WTC11 (cell line): Measurements from ENCODE around the gene XRCC4. TPM values are rescaled to one million over a fixed set of nuclear protein-coding genes. Genes with fewer than 3 reads are reported as not detected.

ENCODE experiments used
- ATAC-seq: fragments of 200-7000 bp; cut with Tn5 transposase; 2 replicates; pipeline ENCODE4 v1.10.0; 2021; ENCODE audit warnings: mild to moderate bottlenecking, moderate library complexity
- CTCF ChIA-PET: fragments of 300-600 bp; sonication (Branson Sonifier 250); formaldehyde crosslinking; loops from one replicate; lab custom pipeline; 2021; ENCODE audit warnings: antibody characterized with exemption; lab: Charles Lee
- POLR2A ChIA-PET: fragments of 350-600 bp; sonication (Branson Sonifier 250); formaldehyde crosslinking; loops from one replicate; lab custom pipeline; 2021; ENCODE audit warnings: antibody characterized with exemption; lab: Charles Lee
- DNase-seq: peaks from one replicate; pipeline ENCODE4 v3.0.0; 2021; ENCODE audit warnings: low spot score
- H3K27ac Mint-ChIP-seq: 2 replicates; pipeline ENCODE4 v1.8.0; 2021; ENCODE audit warnings: mixed read lengths
- H3K27me3 Mint-ChIP-seq: 2 replicates; pipeline ENCODE4 v1.8.0; 2021; ENCODE audit warnings: low read depth, mild to moderate bottlenecking, moderate library complexity, mixed read lengths
- H3K36me3 Mint-ChIP-seq: 2 replicates; pipeline ENCODE4 v1.8.0; 2021; ENCODE audit warnings: mixed read lengths
- H3K4me1 Mint-ChIP-seq: 2 replicates; pipeline ENCODE4 v1.8.0; 2022; ENCODE audit warnings: mixed read lengths
- H3K4me3 Mint-ChIP-seq: 2 replicates; pipeline ENCODE4 v1.8.0; 2021; ENCODE audit warnings: mild to moderate bottlenecking, moderate library complexity, mixed read lengths
- H3K9me3 Mint-ChIP-seq: 2 replicates; pipeline ENCODE4 v1.8.0; 2021; ENCODE audit warnings: mixed read lengths
- ATF2 ChIP-seq: sonication (generic); formaldehyde crosslinking; IDR thresholded peaks from 2 replicates; pipeline ENCODE4 v1.8.1; 2022; ENCODE audit warnings: low read depth, missing genetic modification reagents, borderline replicate concordance
- ATF6 ChIP-seq: sonication (generic); formaldehyde crosslinking; IDR thresholded peaks from 2 replicates; pipeline ENCODE4 v1.8.1; 2023; ENCODE audit warnings: mild to moderate bottlenecking, missing genetic modification reagents
- E2F1 ChIP-seq: sonication (generic); formaldehyde crosslinking; IDR thresholded peaks from 2 replicates; pipeline ENCODE4 v1.8.0; 2022; ENCODE audit warnings: mild to moderate bottlenecking, missing genetic modification reagents
- FOXJ3 ChIP-seq: sonication (generic); formaldehyde crosslinking; IDR thresholded peaks from 2 replicates; pipeline ENCODE4 v1.9.0; 2021; ENCODE audit warnings: missing genetic modification reagents, mild to moderate bottlenecking, borderline replicate concordance
- FOXK1 ChIP-seq: sonication (generic); formaldehyde crosslinking; IDR thresholded peaks from 2 replicates; pipeline ENCODE4 v1.8.0; 2022; ENCODE audit warnings: mild to moderate bottlenecking, moderate library complexity, missing genetic modification reagents
- GRHL2 ChIP-seq: fragments of 250-450 bp; sonication (Bioruptor Pico); IDR thresholded peaks from 2 replicates; pipeline ENCODE4 v1.8.0; 2022; ENCODE audit warnings: mild to moderate bottlenecking, moderate library complexity; ENCODE audit not compliant: insufficient replicate concordance, severe bottlenecking
- GTF2I ChIP-seq: fragments of 250-450 bp; sonication (Bioruptor Pico); conservative IDR thresholded peaks from 2 replicates; pipeline ENCODE4 v1.4.0; 2021; ENCODE audit warnings: mild to moderate bottlenecking
- JUN ChIP-seq: sonication (generic); formaldehyde crosslinking; IDR thresholded peaks from 2 replicates; pipeline ENCODE4 v1.8.0; 2023; ENCODE audit warnings: mild to moderate bottlenecking, missing genetic modification reagents
- KAT7 ChIP-seq: sonication (generic); formaldehyde crosslinking; IDR thresholded peaks from 2 replicates; pipeline ENCODE4 v1.8.1; 2023; ENCODE audit warnings: missing genetic modification reagents, mild to moderate bottlenecking, borderline replicate concordance
- MAX ChIP-seq: sonication (generic); formaldehyde crosslinking; IDR thresholded peaks from 2 replicates; pipeline ENCODE4 v1.8.0; 2022; ENCODE audit warnings: mild to moderate bottlenecking, missing genetic modification reagents
- MXD4 ChIP-seq: fragments of 250-450 bp; sonication (Bioruptor Pico); IDR thresholded peaks from 2 replicates; pipeline ENCODE4 v1.8.0; 2021; ENCODE audit warnings: mild to moderate bottlenecking, moderate library complexity, borderline replicate concordance
- MYBL2 ChIP-seq: sonication (generic); formaldehyde crosslinking; IDR thresholded peaks from 2 replicates; pipeline ENCODE4 v1.8.1; 2023; ENCODE audit warnings: mild to moderate bottlenecking, moderate library complexity, missing genetic modification reagents
- NFE2L1 ChIP-seq: sonication (generic); formaldehyde crosslinking; IDR thresholded peaks from 2 replicates; pipeline ENCODE4 v1.8.1; 2023; ENCODE audit warnings: missing genetic modification reagents
- PRDM15 ChIP-seq: sonication (generic); formaldehyde crosslinking; IDR thresholded peaks from 2 replicates; pipeline ENCODE4 v1.8.0; 2022; ENCODE audit warnings: missing genetic modification reagents
- SP1 ChIP-seq: sonication (generic); formaldehyde crosslinking; conservative IDR thresholded peaks from 2 replicates; pipeline ENCODE4 v1.8.1; 2022; ENCODE audit warnings: missing genetic modification reagents
- TP53 ChIP-seq: sonication (generic); formaldehyde crosslinking; IDR thresholded peaks from 2 replicates; pipeline ENCODE4 v1.8.1; 2023; ENCODE audit warnings: mild to moderate bottlenecking, missing genetic modification reagents
- USF2 ChIP-seq: sonication (generic); formaldehyde crosslinking; IDR thresholded peaks from 2 replicates; pipeline ENCODE4 v1.8.1; 2023; ENCODE audit warnings: mild to moderate bottlenecking, missing genetic modification reagents, moderate library complexity
- ZMAT4 ChIP-seq: fragments of 250-450 bp; sonication (Bioruptor Pico); IDR thresholded peaks from 2 replicates; pipeline ENCODE4 v1.9.0; 2021; ENCODE audit warnings: mild to moderate bottlenecking
- ZNF425 ChIP-seq: fragments of 250-450 bp; sonication (Bioruptor Pico); conservative IDR thresholded peaks from 2 replicates; pipeline ENCODE4 v1.9.0; 2021; ENCODE audit warnings: mild to moderate bottlenecking
- ZSCAN18 ChIP-seq: fragments of 250-450 bp; sonication (Bioruptor Pico); IDR thresholded peaks from 2 replicates; pipeline ENCODE4 v2.1.2; 2022; ENCODE audit warnings: mild to moderate bottlenecking, moderate library complexity
- total RNA-seq: library from RNA; stranded (reverse); gene quantifications from 3 replicates; pipeline ENCODE4 v1.2.3, GENCODE V29; 2021

The XRCC4 gene
- total RNA-seq, 1 experiment from 2014 or later = 13.5 TPM

- Mint-ChIP-seq H3K9me3 (peaks cover 5% of the 10 kb centered on the region; the same call in 1 of the 2 replicates), H3K27me3 (no peaks in the 10 kb centered on the region), H3K4me1 (peaks cover 16% of the 10 kb centered on the region), H3K36me3 (no peaks in the 10 kb centered on the region), H3K27ac (no peak overlapping the region), H3K4me3 (no peak overlapping the region)
- no peak for DNase-seq
- no peak for ATAC-seq
- CTCF ChIA-PET = interaction anchor here (1.3 kb wide), 1 partner anchor 73 kb away, joined by 3 read pairs; no protein-coding TSS in a partner anchor
- TF ChIP-seq NFE2L1 (CRISPR knock-in tag) (no peak), FOXJ3 (no peak), USF2 (CRISPR knock-in tag) (no peak), FOXK1 (CRISPR knock-in tag) (no peak), ATF2 (CRISPR knock-in tag) (no peak), JUN (CRISPR knock-in tag) (no peak), ZMAT4 (CRISPR knock-in tag) (no peak), ATF6 (CRISPR knock-in tag) (no peak), PRDM15 (no peak), MYBL2 (no peak), ZNF425 (CRISPR knock-in tag) (no peak), GTF2I (CRISPR knock-in tag) (no peak), TP53 (CRISPR knock-in tag) (no peak), SP1 (no peak), E2F1 (CRISPR knock-in tag) (no peak), GRHL2 (CRISPR knock-in tag) (no peak), MAX (CRISPR knock-in tag) (no peak), ZSCAN18 (no peak), MXD4 (no peak), KAT7 (CRISPR knock-in tag) (no peak)
- POLR2A ChIA-PET = no interaction called here
Measured at GRCh38 chr5:83400241-83400640, 322.9 kb downstream of the XRCC4 start.
